ENCODE data around the gene SIRPD. TPM values are rescaled to one million over a fixed set of nuclear protein-coding genes. Genes with fewer than 3 reads are reported as not detected.

The SIRPD gene
- total RNA-seq, 2 donors from 2014 or later: not detected

DNA sequence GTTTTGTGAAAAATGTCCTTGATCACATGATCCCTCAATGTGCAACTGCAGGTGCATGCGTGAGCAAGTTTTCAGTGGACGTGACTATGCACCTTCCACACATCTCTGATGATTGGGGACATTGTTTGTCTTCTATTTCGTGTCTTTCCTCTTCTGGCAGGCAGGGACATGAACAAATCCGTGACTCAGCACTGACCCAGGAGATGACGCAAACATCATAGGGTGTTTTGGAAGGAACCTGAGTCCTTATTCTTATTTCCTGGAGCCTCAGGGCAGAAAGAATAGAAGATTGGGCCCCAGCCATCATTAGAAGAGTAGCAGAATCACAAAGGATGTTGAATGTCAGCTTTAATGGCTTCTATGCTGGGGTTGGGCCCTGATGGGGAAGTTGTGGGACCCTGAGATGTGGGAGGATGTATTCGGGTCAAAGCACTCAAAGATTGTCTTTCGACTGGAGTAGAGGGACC, 11.9 kb upstream of the SIRPD start:
- Histone ChIP-seq H3K27ac (no peak overlapping the region), H3K9me3 (no peaks in the 10 kb centered on the region), H3K27me3 (peaks cover 0 to 4% of the 10 kb centered on the region in 2 donors), H3K4me3 (no peak overlapping the region), H3K4me1 (no peaks in the 10 kb centered on the region), H3K36me3 (replicated peaks in 1 of 2; ENCODE audit: insufficient read depth in 1 of 2, low read depth in 2 of 2) (no peaks in the 10 kb centered on the region)
- DNase-seq (peak in 1 of 4 donors; percentile 51), ATAC-seq (no peak)
- TF ChIP-seq, protein P1, sequence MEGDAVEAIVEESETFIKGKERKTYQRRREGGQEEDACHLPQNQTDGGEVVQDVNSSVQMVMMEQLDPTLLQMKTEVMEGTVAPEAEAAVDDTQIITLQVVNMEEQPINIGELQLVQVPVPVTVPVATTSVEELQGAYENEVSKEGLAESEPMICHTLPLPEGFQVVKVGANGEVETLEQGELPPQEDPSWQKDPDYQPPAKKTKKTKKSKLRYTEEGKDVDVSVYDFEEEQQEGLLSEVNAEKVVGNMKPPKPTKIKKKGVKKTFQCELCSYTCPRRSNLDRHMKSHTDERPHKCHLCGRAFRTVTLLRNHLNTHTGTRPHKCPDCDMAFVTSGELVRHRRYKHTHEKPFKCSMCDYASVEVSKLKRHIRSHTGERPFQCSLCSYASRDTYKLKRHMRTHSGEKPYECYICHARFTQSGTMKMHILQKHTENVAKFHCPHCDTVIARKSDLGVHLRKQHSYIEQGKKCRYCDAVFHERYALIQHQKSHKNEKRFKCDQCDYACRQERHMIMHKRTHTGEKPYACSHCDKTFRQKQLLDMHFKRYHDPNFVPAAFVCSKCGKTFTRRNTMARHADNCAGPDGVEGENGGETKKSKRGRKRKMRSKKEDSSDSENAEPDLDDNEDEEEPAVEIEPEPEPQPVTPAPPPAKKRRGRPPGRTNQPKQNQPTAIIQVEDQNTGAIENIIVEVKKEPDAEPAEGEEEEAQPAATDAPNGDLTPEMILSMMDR (IDR thresholded peaks at IDR 0.05): no peak
- TF ChIP-seq POLR2A (IDR thresholded peaks at IDR 0.05): no peak
- 54 to 67% methylated on average over 7 of the region's 7 CpGs for WGBS, 2 donors
- intact Hi-C loops (cut with DNase I): no loop called here

DNA sequence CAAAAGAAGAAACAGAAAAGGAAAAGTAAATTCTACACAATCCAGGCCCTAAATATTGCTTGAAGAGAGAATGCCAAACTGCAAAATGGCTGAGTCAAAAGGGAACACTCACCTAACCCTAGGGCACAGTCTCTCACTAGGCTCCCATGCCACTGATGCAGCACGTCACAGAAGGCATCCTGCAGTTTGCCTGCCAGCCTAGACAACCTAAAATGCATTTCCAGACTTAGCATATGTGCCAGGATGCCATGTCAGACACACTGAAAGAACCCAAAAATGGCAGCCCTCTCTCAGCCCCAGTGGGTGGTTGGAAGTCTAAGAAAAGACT, 10.6 kb upstream of the SIRPD start:
- intact Hi-C loops (cut with DNase I): no loop called here
- H3K27ac ChIP-seq: no peak overlapping the region
- no peak overlapping the region for H3K4me3 ChIP-seq
- DNase-seq: no peak
- TF ChIP-seq POLR2A (IDR thresholded peaks at IDR 0.05): no peak
- TF ChIP-seq, protein P1 (IDR thresholded peaks at IDR 0.05): no peak
- peaks cover 0 to 4% of the 10 kb centered on the region in 2 donors for H3K27me3 ChIP-seq
- H3K36me3 ChIP-seq (replicated peaks in 1 of 2; ENCODE audit: insufficient read depth in 1 of 2, low read depth in 2 of 2): no peaks in the 10 kb centered on the region
- 71 to 83% methylated on average over 1 of the region's 1 CpG for WGBS, 2 donors
- no peaks in the 10 kb centered on the region for H3K9me3 ChIP-seq
- H3K4me1 ChIP-seq: no peaks in the 10 kb centered on the region
- no peak for ATAC-seq

DNA sequence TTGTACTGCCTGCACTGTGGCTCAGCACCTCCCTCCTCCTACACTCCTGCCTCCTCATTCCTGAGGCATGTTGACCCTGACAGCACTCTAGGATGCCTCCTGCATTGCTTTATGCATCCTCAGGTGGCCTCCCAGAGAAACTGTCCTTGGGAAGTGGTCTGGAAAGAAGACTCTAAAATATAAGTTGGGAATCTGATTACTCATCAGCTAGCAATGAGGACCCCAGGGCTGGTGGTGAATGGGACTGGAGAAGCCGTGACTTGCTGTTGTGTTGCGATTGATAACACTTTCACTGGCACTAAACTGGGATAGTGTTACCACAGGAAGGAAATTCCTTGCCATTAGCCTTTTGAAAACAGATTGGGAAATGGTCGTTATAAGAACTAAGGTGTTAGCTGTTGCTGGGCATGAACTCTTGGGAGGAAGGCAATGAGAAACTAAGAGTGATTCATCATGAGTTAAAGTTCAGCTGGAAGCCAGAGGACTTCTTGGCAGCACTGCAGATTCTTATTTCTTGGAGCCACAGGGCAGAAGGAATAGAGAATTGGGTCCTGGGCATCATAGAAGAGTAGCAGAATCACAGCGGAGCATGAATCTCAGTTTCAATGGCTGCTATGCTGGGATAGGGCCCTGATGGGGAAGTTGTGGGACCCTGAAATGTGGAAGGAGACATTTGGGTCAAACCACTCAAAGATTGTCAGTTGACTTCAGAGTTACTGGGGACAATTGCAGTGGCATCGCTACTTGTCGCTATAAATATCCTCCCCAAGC, 10.1 kb upstream of the SIRPD start:
- 75 to 77% methylated on average over 6 of the region's 6 CpGs for WGBS, 2 donors
- H3K4me3 ChIP-seq: no peak overlapping the region
- no peak for TF ChIP-seq POLR2A (IDR thresholded peaks at IDR 0.05)
- TF ChIP-seq, protein P1 (IDR thresholded peaks at IDR 0.05): no peak
- H3K27me3 ChIP-seq: peaks cover 0 to 4% of the 10 kb centered on the region in 2 donors
- H3K36me3 ChIP-seq (replicated peaks in 1 of 2; ENCODE audit: insufficient read depth in 1 of 2, low read depth in 2 of 2): no peaks in the 10 kb centered on the region
- H3K27ac ChIP-seq: no peak overlapping the region
- no peaks in the 10 kb centered on the region for H3K4me1 ChIP-seq
- intact Hi-C loops (cut with DNase I): no loop called here
- no peaks in the 10 kb centered on the region for H3K9me3 ChIP-seq
- ATAC-seq (no peak), DNase-seq (peak in 1 of 4 donors; percentile 3)

GRCh38 chr20:1566701-1567100, 9.2 kb upstream of the SIRPD start:
- intact Hi-C loops (cut with DNase I): no loop called here
- Histone ChIP-seq H3K27ac (no peak overlapping the region), H3K36me3 (replicated peaks in 1 of 2; ENCODE audit: insufficient read depth in 1 of 2, low read depth in 2 of 2) (no peaks in the 10 kb centered on the region), H3K9me3 (no peaks in the 10 kb centered on the region), H3K27me3 (peaks cover 0 to 4% of the 10 kb centered on the region in 2 donors), H3K4me1 (no peaks in the 10 kb centered on the region), H3K4me3 (no peak overlapping the region)
- ATAC-seq (no peak), DNase-seq (no peak)
- TF ChIP-seq POLR2A (IDR thresholded peaks at IDR 0.05): no peak
- TF ChIP-seq, protein P1 (IDR thresholded peaks at IDR 0.05): no peak
- WGBS, 2 donors: 73 to 76% methylated on average over 2 of the region's 2 CpGs

- H3K27me3 ChIP-seq: peaks cover 0 to 4% of the 10 kb centered on the region in 2 donors
- H3K9me3 ChIP-seq: no peaks in the 10 kb centered on the region
- no peak for DNase-seq
- TF ChIP-seq, protein P1 (IDR thresholded peaks at IDR 0.05): no peak
- TF ChIP-seq POLR2A (IDR thresholded peaks at IDR 0.05): no peak
- 75 to 86% methylated on average over 2 of the region's 2 CpGs for WGBS, 2 donors
- no peak for ATAC-seq
- no peak overlapping the region for H3K4me3 ChIP-seq
- H3K27ac ChIP-seq: no peak overlapping the region
- H3K4me1 ChIP-seq: no peaks in the 10 kb centered on the region
- no peaks in the 10 kb centered on the region for H3K36me3 ChIP-seq (replicated peaks in 1 of 2; ENCODE audit: insufficient read depth in 1 of 2, low read depth in 2 of 2)
- intact Hi-C loops (cut with DNase I): no loop called here
Measured at GRCh38 chr20:1565461-1565860, 8.0 kb upstream of the SIRPD start.

Measured in body of pancreas (tissue), 4 donors.